Measurements from ENCODE around the gene CA6.
"Not testable (repeated sequence)": the region's sequence is repeated elsewhere in the genome, so short reads cannot be mapped to it uniquely, and the experiment has no call there.

CA6 gene

GRCh38 chr1:8945568-8945967, at the start of gene CA6:
CA6 (plus strand) TSS chr1:8945868; CDS start chr1:8945887, 19 bp downstream.
- DNase-seq (ENCODE audit: low read depth) = no peak

DNA sequence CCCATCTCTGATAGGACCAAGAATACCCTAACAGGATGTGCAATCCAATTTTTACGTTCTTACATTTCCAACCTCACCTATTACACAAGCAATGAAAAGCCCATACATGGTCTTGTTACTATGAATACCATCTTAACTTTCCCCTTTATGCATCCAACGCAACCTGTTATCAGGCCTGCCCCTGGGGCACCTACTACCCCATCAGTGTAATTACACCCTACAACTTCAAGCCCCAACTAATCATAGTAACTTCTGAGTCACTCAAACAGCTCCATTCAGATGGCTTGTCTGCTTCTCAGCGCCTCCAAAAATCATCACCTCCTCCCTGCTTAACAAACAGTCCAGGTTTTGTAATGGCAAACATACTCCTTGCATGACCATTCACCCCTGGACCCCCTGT, 48.9 kb upstream of the CA6 start:
- not testable (repeated sequence) for DNase-seq (ENCODE audit: low read depth)

DNA sequence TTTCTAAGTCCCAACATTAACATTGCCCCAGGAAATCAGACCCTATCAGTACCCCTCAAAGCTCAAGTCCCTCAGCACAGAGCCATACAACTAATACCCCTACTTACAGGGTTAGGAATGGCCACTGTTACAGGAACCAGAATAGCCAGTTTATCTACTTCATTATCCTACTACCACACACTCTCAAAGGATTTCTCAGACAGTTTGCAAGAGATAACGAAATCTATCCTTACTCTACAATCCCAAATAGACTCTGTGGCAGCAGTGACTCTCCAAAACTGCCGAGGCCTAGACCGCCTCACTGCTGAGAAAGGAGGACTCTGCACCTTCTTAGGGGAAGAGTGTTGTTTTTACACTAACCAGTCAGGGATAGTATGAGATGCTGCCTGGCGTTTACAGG, 48.2 kb upstream of the CA6 start:
- not testable (repeated sequence) for DNase-seq (ENCODE audit: low read depth)

DNA sequence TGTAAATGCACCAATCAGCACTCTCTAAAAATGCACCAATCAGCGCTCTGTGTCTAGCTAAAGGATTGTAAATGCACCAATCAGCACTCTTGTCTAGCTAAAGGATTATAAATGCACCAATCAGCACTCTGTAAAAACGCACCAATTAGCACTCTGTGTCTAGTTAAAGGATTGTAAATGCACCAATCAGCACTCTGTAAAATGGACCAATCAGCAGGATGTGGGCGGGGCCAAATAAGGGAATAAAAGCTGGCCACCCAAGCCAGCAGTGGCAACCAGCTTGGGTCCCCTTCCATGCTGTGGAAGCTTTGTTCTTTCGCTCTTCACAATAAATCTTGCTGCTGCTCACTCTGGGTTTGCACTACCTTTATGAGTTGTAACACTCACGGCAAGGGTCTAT, 47.2 kb upstream of the CA6 start:
- not testable (repeated sequence) for DNase-seq (ENCODE audit: low read depth)

DNA sequence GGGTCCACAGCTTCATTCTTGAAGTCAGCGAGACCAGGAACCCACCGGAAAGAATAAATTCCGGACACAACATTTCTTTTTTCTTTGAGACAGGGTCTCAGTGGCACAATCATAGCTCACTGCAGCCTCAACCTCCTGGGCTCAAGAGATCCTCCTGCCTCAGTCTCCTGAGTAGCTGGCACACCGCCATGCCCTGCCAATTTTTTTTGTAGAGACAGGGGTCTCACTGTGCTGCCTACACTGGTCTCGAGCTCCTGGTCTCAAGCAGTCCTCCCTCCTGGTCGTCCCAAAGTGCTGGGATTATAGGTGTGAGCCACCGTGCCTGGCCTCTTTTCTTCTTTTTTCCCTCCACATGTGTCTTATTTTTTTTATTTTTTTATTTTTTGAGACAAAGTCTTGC, 46.6 kb upstream of the CA6 start:
- DNase-seq (ENCODE audit: low read depth) = no peak

GRCh38 chr1:8900684-8901083, 45.0 kb upstream of the CA6 start:
- DNase-seq (ENCODE audit: low read depth) = not testable (repeated sequence)

DNA sequence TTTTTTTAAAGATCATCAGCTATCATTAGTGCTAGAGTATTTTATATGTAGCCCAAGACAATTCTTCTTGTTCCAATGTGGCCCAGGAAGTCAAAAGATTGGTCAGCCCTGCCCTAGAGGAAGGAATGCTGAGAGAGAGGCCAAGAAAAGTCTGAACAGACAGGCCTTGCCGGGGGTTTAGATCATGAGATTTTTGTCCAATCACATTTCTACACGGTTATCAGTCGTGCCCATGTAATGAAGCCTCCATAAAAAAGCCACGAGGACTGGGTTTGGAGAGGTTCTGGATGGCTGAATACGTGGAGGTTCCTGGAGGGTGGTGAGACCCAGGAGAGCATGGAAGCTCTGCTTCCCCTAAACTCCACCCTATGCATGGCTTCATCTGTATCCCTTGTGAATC, 42.9 kb upstream of the CA6 start:
- no peak for DNase-seq (ENCODE audit: low read depth)

- DNase-seq (ENCODE audit: low read depth) = no peak
Measured at GRCh38 chr1:8903410-8903809, 42.3 kb upstream of the CA6 start.

GRCh38 chr1:8903908-8904650, 41.6 kb upstream of the CA6 start:
- peak; percentile 94 for DNase-seq (ENCODE audit: low read depth)

- DNase-seq (ENCODE audit: low read depth) = no peak
Measured at GRCh38 chr1:8905582-8906191, 40.0 kb upstream of the CA6 start.

- DNase-seq (ENCODE audit: low read depth) = no peak
Measured at GRCh38 chr1:8908388-8909151, 37.1 kb upstream of the CA6 start.

DNA sequence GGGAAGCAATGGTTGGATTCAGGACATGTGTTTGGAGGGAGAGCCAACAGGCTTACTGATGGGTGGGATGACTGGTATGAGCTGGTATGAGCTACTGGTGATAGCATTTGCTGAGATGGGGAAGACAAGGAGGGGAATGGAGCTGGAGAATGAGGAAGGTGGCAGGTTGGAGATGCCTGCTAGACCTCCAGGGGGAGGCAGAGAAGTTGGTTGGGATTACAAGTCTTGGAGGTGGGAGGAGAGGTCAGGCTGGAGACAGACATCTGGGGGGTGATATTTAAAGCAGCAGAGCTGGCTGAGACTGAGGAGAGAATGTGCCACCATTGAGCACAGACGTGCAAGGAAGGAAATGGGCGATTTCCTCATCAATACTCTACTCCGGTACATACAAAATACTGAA, 35.3 kb upstream of the CA6 start:
- no peak for DNase-seq (ENCODE audit: low read depth)

DNA sequence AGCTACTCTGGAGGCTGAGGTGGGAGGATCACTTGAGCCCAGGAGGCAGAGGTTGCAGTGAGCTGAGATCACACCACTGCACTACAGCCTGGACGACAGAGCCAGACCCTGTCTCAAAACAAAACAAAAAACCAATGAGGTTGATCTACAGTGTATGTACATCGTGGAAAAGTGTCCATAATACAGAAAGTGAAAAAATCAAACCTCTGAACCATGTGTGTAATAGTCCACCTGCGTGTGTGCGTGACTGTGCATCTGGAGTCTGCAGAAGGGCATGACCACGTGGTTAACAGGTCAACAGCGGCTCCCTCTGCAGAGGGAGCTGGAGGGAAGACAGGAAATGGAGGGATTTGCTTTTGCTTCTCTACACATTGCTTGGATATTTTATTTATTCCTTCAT, 34.8 kb upstream of the CA6 start:
- no peak for DNase-seq (ENCODE audit: low read depth)

DNA sequence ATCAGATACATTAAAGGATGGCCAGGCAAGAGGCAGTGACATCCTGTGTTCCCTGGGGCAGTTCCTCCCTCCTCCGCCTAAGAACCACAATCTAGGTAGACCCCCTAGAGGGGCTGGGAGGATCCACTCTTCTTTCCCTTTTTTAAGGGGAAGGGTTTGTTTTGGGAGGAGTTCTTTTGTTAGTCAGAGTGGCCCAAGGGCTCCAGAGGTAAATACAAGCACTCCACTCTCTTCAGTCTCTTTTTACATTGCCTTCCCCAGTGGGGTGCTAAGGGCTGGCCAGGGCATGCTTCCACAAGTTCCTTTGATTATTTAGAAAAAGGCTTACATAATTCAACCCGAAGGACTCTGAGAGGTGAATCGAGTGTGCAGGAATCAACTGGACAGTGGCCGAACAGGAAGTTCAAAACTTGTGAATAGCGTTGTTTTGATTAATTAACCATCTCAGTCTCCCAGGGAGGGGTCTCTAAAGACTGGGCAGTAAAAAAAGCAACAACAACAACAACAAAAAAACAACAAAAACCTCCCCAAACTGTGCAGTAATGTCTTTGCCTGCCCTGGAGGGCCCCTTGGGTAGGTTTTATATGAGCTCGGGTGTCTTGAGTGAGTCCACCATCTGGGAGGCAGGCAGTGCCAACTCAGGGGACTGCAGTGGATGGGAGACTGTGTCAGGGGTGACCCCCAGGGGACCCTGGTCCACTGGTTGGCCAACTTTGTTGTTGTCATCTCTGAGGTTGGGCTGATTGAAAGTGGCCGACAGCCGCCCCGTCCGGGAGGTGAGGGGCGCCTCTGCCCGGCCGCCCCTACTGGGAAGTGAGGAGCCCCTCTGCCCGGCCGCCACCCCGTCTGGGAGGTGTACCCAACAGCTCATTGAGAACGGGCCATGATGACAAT, 34.0 kb upstream of the CA6 start:
- no peak for DNase-seq (ENCODE audit: low read depth)

DNA sequence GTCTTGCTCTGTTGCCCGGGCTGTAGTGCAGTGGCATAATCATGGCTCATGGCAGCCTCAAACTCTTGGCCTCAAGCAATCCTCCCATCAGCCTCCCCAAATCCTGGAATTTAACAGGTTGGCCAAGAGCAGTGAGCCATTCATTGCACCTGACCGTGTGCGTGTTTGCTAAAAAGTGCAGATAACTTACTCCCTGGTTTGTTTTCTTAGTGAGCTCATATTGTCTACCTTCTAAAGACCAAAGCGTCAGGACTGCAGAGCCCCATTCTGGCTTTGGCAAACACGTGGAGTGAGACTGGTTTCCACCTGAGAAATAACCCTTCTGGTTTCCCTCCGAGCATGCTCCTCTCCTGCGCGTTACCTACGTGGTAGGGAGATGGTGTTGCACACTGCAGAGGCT, 32.2 kb upstream of the CA6 start:
- DNase-seq (ENCODE audit: low read depth) = no peak

GRCh38 chr1:8914466-8914865, 31.2 kb upstream of the CA6 start:
- no peak for DNase-seq (ENCODE audit: low read depth)

DNA sequence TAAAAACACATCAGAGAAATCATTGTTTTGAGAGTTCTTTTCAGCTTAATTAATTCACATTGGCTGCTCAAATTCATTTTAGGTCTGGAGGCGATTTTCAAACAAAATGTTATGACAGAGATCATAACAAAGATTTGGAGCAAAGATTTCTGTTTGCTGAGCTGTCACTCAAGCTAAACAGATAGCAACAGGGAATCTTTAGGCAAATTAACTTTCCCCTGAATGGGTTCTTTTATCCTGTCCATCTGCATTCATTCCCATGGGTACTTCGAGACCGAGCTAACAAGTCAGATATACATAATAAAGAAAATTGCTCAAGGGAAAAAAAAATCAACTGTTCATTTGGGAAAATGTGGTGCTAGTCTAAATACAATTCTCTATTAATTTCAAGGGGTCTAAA, 30.2 kb upstream of the CA6 start:
- DNase-seq (ENCODE audit: low read depth) = no peak

GRCh38 chr1:8917536-8917935, 28.1 kb upstream of the CA6 start:
- not testable (repeated sequence) for DNase-seq (ENCODE audit: low read depth)

DNA sequence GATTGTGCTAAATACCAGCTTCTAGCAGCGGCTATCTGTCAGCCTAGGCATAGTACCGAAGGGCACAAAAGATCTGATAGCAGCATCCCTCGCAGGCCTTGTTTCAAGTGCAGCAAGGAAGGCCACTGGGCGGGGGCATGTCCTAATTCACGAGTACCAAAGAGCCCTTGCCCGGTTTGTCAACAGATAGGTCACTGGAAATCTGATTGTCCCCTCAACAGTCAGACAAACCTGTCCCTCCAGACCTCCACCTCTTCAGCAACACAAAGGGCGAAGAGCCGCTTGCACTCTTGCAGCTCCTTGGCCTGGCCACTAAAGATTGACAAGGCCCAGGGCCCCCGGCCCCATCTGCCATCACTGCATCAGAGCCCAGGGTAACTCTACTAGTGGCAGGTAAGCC, 22.7 kb upstream of the CA6 start:
- DNase-seq (ENCODE audit: low read depth) = no peak

DNA sequence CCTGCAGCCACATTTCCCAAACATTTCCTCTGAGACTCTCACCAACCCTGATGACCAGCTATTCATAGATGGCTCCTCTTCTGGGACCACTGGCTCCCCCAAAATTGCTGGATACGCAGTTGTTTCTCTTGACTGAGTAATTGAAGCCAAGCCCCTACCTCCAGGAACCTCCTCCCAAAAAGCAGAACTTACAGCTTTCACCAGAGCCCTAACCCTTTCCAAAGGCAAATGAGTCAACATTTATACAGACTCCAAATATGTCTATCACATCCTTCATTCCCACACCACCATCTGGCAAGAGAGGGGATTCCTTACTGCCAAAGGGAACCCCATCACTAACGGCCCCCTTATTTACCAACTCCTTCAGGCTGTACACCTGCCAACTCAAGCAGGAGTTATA, 20.3 kb upstream of the CA6 start:
- DNase-seq (ENCODE audit: low read depth) = no peak

DNA sequence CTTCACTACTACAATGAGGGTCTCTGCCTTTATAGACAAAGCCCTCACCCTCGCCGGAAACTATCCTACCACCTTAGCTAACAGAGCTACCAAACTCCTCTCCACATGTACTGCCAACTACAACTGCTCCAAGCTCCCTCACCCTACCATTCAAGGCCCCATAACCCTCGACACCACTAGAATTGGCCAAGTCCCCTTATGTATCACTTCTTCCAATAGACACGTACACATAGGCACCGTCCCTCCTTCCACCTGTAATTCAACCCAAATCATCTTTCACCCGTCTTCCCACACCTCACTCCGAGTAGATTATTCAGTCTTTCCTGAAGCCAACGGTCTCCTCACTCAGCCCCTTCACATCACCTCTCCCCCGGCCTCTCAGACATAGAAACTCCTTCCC, 19.7 kb upstream of the CA6 start:
- no peak for DNase-seq (ENCODE audit: low read depth)
